CD4-positive, alpha-beta T cell treated with Interferon alpha-2 for 1 hour (primary cell): ENCODE results near the gene SNAPC4.
A peak's percentile ranks its signal among the peaks of the same experiment; 100 is the strongest.

ENCODE experiments used
- DNase-seq, 2 donors: peaks; one replicate each; pipeline ENCODE4 v3.0.0-alpha.2; 2020 to 2022

Gene SNAPC4

DNA sequence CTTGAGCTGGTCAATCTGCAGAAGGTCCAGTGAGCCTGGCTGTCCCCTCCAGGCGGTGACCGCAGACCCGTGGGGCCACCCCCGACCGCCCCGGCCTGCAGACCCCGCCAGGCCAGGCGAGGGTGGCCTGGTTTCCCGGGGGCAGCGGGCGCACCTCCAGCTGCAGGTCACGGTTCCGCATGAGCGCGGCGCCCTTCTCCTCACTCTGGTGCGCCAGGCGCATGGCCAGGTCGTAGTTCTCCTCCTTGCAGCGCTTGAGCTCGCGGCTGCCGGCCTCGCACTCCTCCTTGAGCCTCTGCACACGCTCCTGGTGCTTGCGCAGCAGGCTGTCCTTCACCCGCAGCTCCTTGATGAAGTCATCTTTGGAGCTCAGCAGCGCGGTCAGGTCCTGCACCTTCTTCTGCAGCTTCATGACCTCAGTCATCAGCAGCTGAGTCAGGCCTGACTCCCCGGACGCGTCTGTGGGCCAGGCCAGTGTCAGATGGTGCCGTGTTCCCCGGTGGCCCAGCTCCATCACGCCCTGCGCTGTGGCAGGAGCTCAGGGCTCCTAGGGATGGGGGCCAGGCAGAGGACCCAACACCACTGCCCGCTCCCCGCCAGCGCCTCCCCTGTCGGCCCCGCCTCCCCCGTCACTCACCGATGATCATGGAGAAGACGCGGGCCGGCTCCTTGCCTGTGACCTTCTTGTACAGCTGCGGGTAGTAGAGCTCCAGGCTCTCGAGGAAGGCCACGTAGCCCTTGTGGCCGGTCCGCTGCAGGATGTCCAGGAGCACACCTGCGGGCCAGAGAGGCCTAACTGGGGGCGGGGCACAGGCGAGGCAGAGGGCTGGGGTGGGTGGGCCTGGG lies 29.1 kb downstream of the SNAPC4 start:
- DNase-seq, result no peak

DNA sequence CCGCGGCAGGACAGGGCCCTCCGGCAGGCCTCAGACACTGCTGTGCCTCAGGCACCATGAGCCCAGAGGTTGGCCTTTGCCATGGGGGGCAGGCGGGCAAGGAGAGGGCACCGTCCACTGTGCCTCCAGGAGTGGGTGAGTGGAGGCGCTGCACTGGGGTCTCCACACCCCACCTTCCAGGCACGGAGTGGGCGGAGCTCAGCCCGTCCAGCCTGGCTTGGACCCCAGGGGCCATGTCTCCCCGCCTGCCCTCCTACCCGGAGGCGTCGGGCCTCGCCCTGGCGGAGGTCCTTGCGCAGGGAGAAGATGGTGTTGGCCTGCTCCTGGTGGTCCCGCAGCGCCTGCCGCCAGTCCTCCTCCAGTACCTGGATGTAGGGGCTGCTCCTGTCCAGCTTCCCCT lies 29.9 kb downstream of the SNAPC4 start:
- no peak for DNase-seq

DNA sequence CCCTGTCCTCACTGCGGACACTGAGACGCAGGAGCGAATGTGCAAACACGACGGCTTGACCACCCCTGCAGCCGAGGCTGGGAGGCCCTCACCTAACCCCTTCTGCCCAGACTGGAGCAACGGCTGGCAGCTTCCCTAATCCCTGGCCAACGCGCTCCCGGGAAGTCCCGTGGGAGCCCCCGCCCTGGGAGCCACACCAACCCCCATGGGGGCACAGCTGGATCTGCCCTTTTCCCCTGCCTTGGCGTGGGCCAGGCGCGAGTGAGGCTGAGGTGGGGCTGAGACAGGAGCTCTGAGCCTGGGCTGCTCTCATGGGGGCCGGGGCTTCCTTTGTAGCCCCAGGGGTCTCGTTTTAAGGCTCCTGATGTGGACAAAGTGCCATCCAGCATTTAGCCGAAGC lies 31.8 kb downstream of the SNAPC4 start:
- DNase-seq, result no peak

- no peak for DNase-seq
These were observed 32.4 kb downstream of the SNAPC4 start for GRCh38 chr9:136367296-136368145.

- DNase-seq, result no peak
These were observed 33.1 kb downstream of the SNAPC4 start for GRCh38 chr9:136366826-136367225.

GRCh38 chr9:136365775-136366222 lies 34.2 kb downstream of the SNAPC4 start:
- DNase-seq, result peak in 1 of 2 donors; percentile 15

- no peak for DNase-seq
These were observed 34.8 kb downstream of the SNAPC4 start for GRCh38 chr9:136364942-136365774.

DNA sequence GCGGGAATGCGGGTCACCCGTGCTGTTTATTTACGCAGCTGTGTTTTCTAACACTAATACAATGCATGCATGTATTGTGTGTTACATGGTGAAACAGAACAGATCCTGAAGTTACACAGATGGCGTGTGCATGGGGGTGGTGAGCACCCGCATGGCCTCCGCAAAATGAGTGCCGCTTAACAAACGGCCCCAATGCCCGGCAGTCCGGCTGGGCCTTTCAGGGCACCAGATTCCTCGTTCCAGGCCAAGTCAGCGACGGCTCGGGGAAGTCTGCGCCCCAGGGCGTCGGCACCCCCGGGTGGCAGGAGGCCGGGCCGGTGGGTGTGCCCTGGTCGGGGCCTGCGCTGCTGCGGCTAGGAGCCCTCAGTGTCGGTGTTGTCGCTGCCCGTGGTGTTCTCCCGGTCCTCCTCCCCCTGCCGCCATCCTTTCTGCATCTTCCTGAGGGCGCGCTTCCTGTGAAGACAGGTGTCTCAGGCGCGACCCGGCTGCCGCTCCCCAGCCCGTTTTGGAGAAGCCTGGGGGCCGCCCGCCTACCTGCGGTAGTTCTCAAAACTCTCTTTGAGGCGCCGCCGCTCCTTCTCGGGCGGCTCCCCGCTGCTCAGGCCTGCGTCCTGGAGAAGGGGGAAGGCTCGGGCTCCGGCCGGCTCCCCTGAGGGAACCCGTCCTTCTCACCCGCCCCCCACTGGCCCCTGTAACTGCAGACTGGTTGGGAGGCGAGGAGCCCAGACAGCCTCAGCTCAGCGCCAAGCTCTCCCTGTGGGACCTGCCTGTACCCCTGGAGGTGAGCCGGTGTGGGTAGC lies 35.8 kb downstream of the SNAPC4 start:
- no peak for DNase-seq

GRCh38 chr9:136363106-136363948 lies 36.6 kb downstream of the SNAPC4 start, which contains the start of gene DNLZ:
TSS of gene DNLZ (minus strand) at chr9:136363744. CDS start at chr9:136363714, 30 bp downstream.
- peak; percentile 93 to 95 for DNase-seq

GRCh38 chr9:136362450-136362784 lies 37.6 kb downstream of the SNAPC4 start:
- no peak for DNase-seq

- no peak for DNase-seq
These were observed 38.1 kb downstream of the SNAPC4 start for GRCh38 chr9:136361754-136362449.

DNA sequence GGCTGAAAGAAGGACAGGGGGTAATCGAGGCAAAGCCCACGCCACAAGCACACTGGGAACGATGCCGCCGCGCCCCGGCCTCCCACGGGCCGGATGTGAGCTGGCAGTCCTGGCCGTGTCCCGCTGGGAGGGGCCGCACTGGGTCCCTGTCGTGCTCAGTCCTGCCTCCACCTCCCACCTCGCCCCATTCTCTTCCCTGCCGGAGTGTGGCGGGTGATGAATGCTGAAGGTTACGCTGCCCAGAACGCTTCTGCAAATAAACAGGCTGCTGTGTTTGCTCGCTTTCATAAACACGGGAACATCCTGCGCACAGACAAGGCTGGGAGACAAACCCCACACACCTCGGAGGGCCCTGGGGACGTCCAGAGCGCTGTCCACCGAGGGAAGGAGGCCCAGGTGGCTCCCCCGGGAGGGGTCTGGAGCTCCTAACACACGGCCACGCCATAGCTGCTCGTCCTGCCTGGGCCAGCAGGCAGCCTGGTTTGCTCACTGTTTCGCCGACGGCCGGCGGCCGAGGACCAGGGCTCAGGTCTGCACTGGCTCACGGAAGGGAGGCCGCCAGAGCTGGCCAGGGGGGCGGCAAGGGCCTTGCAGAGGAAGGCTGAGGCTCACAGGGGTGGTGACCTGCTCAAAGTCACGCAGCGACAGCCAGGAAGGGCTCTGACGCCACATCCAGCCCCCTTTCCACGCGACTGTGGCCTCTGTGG lies 38.8 kb downstream of the SNAPC4 start:
- no peak for DNase-seq

GRCh38 chr9:136359774-136360718 lies 39.9 kb downstream of the SNAPC4 start:
- DNase-seq, result no peak

DNA sequence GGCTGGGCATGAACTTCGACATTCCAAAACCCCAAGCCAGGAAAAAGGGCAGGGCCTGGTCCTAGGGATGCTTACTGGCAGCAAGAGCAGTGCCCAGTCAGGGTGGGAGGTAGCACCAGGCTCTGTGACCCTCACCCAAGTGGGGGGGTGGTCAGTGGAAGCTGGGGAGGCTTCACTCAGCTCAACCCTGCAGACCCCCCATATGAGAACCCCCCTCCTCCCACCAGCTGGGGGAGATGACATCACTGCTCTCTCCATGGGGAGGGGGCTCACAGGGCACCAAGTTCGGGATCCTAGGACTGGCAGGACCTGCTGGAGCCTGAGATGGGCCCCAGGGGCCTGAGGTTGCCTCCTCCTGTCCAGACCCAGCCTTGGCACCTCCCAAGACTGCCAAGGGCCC lies 41.1 kb downstream of the SNAPC4 start:
- DNase-seq, result no peak

DNA sequence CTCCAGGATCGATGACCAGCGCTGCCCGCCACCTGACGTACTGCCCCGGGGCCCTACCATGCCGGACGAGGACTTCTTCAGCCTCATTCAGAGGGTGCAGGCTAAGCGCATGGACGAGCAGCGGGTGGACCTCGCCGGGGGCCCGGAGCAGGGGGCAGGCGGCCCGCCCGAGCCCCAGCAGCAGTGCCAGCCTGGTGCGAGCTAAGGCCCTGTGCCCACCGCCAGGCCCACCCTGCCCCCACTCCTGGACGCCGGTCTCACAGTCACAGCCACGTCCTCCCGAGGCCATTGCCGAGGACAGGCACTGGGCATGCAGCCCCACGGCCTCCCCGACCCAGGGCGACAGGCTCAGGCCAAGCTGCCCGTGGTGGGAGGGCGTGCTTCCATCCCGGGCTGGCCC lies 42.0 kb downstream of the SNAPC4 start:
- no peak for DNase-seq

DNA sequence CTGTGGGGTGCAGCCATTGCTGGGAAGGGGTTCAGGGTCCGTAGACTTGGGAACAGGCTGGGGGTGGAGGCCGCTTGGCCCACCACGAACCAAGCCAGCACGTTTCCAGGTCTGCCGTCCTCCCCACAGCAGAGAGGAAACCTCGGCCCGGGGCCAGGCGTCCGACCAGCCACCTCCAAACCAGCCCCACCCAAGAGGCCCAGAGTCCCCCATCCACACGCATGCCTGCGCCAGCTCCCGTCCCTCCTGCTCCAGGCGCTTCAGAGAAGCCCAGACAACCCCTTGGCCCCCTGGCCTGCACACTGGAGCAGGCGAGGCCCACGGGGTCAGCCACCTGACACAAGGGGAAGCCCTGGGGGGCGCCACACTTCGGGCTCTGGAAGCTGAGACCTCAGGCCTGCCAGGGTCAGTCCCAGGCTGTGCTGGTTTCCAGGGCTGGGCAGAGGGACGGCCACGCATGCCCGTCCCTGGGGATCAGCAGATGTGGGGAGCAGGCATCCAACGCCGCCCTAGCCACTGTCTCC lies 42.7 kb downstream of the SNAPC4 start:
- no peak for DNase-seq

GRCh38 chr9:136355616-136356557 lies 44.1 kb downstream of the SNAPC4 start:
- no peak for DNase-seq
